ENCODE data around the gene ANGPTL8. TPM values are rescaled to one million over a fixed set of nuclear protein-coding genes. Genes with fewer than 3 reads are reported as not detected.

Gene ANGPTL8
- total and polyA plus RNA-seq, 2 of the 4 experiments (the other 2 are of a cell fraction): not detected

DNA sequence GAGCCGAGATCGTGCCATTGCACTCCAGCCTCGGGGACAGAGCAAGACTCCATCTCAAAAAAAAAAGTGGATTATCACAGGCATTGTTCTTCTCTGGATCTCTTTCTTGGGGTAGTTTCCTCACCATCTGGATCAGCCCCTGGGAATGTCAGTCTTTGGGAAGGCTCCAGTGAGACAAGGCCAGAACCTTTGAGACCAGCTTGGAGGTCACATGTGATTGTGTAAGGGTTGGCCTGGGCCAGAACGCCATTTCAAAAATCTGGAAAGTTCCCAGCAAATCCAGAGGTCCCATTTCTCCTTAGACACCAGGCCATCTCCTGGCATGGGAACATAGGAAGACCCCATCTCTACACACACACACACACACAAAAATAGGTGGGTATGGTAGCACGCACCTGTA is 14.2 kb upstream of the ANGPTL8 start:
- H4K5ac ChIP-seq (ENCODE audit: low read depth, low read length): no peak overlapping the region
- no peaks in the 10 kb centered on the region for H3K4me1 ChIP-seq (ENCODE audit: control insufficient read depth, insufficient read depth, low read length)
- no peak overlapping the region for H2BK5ac ChIP-seq (ENCODE audit: low read depth, low read length, poor library complexity, severe bottlenecking)
- no peak overlapping the region for H3K18ac ChIP-seq (ENCODE audit: low read depth, low read length)
- POLR2A ChIA-PET (ENCODE audit: unreplicated experiment): interaction anchor here (0.7 kb wide), 1 partner anchor 304 kb away, joined by 13 read pairs; the partner anchor contains the start of gene ECSIT
- H2AK9ac ChIP-seq (replicated peaks; ENCODE audit: low read depth, low read length, poor library complexity): no peak overlapping the region
- no peak overlapping the region for H2AFZ ChIP-seq (replicated peaks; ENCODE audit: low read length, poor library complexity)
- H3K23ac ChIP-seq (ENCODE audit: low read depth, low read length): no peak overlapping the region
- no peak overlapping the region for H3K4me3 ChIP-seq (ENCODE audit: insufficient read depth, low read depth, low read length)
- H3K14ac ChIP-seq (replicated peaks; ENCODE audit: low read depth, low read length): no peak overlapping the region
- no peak overlapping the region for H2BK120ac ChIP-seq (ENCODE audit: low read depth, low read length)
- TF ChIP-seq NFE2L2 (IDR thresholded peaks at IDR 0.05; ENCODE audit: low read depth, low read length): no peak
- TF ChIP-seq, protein P1, sequence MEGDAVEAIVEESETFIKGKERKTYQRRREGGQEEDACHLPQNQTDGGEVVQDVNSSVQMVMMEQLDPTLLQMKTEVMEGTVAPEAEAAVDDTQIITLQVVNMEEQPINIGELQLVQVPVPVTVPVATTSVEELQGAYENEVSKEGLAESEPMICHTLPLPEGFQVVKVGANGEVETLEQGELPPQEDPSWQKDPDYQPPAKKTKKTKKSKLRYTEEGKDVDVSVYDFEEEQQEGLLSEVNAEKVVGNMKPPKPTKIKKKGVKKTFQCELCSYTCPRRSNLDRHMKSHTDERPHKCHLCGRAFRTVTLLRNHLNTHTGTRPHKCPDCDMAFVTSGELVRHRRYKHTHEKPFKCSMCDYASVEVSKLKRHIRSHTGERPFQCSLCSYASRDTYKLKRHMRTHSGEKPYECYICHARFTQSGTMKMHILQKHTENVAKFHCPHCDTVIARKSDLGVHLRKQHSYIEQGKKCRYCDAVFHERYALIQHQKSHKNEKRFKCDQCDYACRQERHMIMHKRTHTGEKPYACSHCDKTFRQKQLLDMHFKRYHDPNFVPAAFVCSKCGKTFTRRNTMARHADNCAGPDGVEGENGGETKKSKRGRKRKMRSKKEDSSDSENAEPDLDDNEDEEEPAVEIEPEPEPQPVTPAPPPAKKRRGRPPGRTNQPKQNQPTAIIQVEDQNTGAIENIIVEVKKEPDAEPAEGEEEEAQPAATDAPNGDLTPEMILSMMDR (conservative IDR thresholded peaks at IDR 0.05; ENCODE audit: low read depth, low read length): no peak
- TF ChIP-seq, protein P2, sequence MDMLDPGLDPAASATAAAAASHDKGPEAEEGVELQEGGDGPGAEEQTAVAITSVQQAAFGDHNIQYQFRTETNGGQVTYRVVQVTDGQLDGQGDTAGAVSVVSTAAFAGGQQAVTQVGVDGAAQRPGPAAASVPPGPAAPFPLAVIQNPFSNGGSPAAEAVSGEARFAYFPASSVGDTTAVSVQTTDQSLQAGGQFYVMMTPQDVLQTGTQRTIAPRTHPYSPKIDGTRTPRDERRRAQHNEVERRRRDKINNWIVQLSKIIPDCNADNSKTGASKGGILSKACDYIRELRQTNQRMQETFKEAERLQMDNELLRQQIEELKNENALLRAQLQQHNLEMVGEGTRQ (IDR thresholded peaks at IDR 0.05; ENCODE audit: low read depth, low read length): no peak
- no peak for TF ChIP-seq MAZ (IDR thresholded peaks at IDR 0.05; ENCODE audit: borderline replicate concordance, low read depth, low read length)
- H2AK5ac ChIP-seq (ENCODE audit: low read depth, low read length): no peak overlapping the region
- H3K9ac ChIP-seq (ENCODE audit: low read depth, low read length): no peak overlapping the region
- H2BK15ac ChIP-seq (ENCODE audit: low read depth, low read length): no peak overlapping the region
- peaks cover 11% of the 10 kb centered on the region for H3K9me3 ChIP-seq (ENCODE audit: control insufficient read depth, insufficient read depth, low read length)
- no peaks in the 10 kb centered on the region for H3K79me1 ChIP-seq (ENCODE audit: low read depth in 1 of 2, low read length in 2 of 2)
- intact Hi-C loops (cut with micrococcal nuclease) (no loop called here), dilution Hi-C loops (cut with HindIII; ENCODE audit: low sequenced_read_pairs, unreplicated experiment) (no loop called here), in situ Hi-C loops (cut with MboI; ENCODE audit: low sequenced_read_pairs) (no loop called here)
- peaks cover 31% of the 10 kb centered on the region for H3K36me3 ChIP-seq (ENCODE audit: control insufficient read depth, insufficient read depth, low read length)
- H3K56ac ChIP-seq (ENCODE audit: extremely low read depth, insufficient read depth, low read length): no peak overlapping the region
- no peak overlapping the region for H4K91ac ChIP-seq (ENCODE audit: insufficient read depth, low read depth, low read length)
- H3K27me3 ChIP-seq (ENCODE audit: control insufficient read depth, insufficient read depth, low read length): no peaks in the 10 kb centered on the region
- peaks cover 3% of the 10 kb centered on the region; the same call in 1 of the 2 replicates for H3K9me1 ChIP-seq (ENCODE audit: insufficient read depth, low read length)
- WGBS, 2 experiments (ENCODE audit: extremely low coverage in 2 of 2, insufficient read length in 1 of 2): no CpG with 5 or more reads among the region's 5 CpGs
- H4K8ac ChIP-seq (ENCODE audit: low read depth in 2 of 2, low read length in 2 of 2): no peak overlapping the region
- H3K4ac ChIP-seq (ENCODE audit: low read depth, low read length): no peak overlapping the region
- no TSS peak for BruUV-seq (replicated peaks)
- ATAC-seq (ENCODE audit: low read depth): no peak
- no peaks in the 10 kb centered on the region for H4K20me1 ChIP-seq (ENCODE audit: insufficient read depth, low read length)
- no peak overlapping the region for H3K27ac ChIP-seq (ENCODE audit: insufficient read depth, low read length)
- DNase-seq: no peak
- CTCF ChIA-PET: no interaction called here
- H3K4me2 ChIP-seq (ENCODE audit: low read depth, low read length): no peak overlapping the region
- no peak overlapping the region for H2BK20ac ChIP-seq (ENCODE audit: low read depth, low read length)

Data from IMR-90 (cell line).